IMR-90 (cell line): ENCODE measurements around the gene NAALAD2. TPM values are rescaled to one million over a fixed set of nuclear protein-coding genes. Genes with fewer than 3 reads are reported as not detected.

Source experiments
- ATAC-seq: fragments of 200-7000 bp; cut with Tn5 transposase; 2 replicates; pipeline ENCODE4 v1.9.1; 2020; ENCODE audit warnings: low read depth, mild to moderate bottlenecking, moderate library complexity
- BruUV-seq: library from RNA; stranded (reverse); fragments of 400-500 nt; replicated peaks from 2 replicates; lab custom pipeline; 2021; lab: Mats Ljungman, UMichigan
- CTCF ChIA-PET: fragments of 300-600 bp; formaldehyde crosslinking; extraction: SDS; loops from one replicate; lab custom pipeline; 2021; ENCODE audit warnings: antibody characterized with exemption; lab: Yijun Ruan, JAX
- POLR2A ChIA-PET: fragments of 300-600 bp; sonication (Branson Sonifier 250); formaldehyde crosslinking; loops from one replicate; lab custom pipeline; 2022; ENCODE audit warnings: antibody characterized with exemption; ENCODE audit not compliant: unreplicated experiment; lab: Charles Lee
- DNase-seq: peaks from one replicate; pipeline ENCODE4 v3.0.0; 2013
- H2AFZ ChIP-seq: replicated peaks from 2 replicates; pipeline ENCODE3; 2013; ENCODE audit warnings: low read length, mild to moderate bottlenecking; ENCODE audit not compliant: poor library complexity
- H2AK5ac ChIP-seq: 2 replicates; pipeline ENCODE4 v1.6.1; 2013; ENCODE audit warnings: low read depth, low read length, inconsistent platforms
- H2AK9ac ChIP-seq: replicated peaks from 2 replicates; pipeline ENCODE3; 2013; ENCODE audit warnings: mild to moderate bottlenecking, low read depth, low read length, moderate library complexity; ENCODE audit not compliant: poor library complexity
- H2BK120ac ChIP-seq: 2 replicates; pipeline ENCODE4 v1.6.1; 2013; ENCODE audit warnings: low read depth, low read length, inconsistent platforms
- H2BK15ac ChIP-seq: 3 replicates; pipeline ENCODE4 v1.6.1; 2013; ENCODE audit warnings: low read depth, low read length, inconsistent platforms
- H2BK20ac ChIP-seq: 2 replicates; pipeline ENCODE4 v1.6.1; 2013; ENCODE audit warnings: low read depth, mild to moderate bottlenecking, inconsistent platforms, low read length, moderate library complexity
- H2BK5ac ChIP-seq: 2 replicates; pipeline ENCODE4 v1.6.1; 2013; ENCODE audit warnings: mild to moderate bottlenecking, low read depth, low read length, inconsistent platforms; ENCODE audit not compliant: poor library complexity, severe bottlenecking
- H3K14ac ChIP-seq: replicated peaks from 2 replicates; pipeline ENCODE4 v1.6.1; 2013; ENCODE audit warnings: low read depth, low read length, inconsistent platforms
- H3K18ac ChIP-seq: 2 replicates; pipeline ENCODE4 v1.6.1; 2013; ENCODE audit warnings: low read depth, low read length, control low read depth
- H3K23ac ChIP-seq: 2 replicates; pipeline ENCODE4 v1.6.1; 2013; ENCODE audit warnings: low read depth, low read length, inconsistent platforms
- H3K27ac ChIP-seq: 2 replicates; pipeline ENCODE4 v1.5.1; 2013; ENCODE audit warnings: mild to moderate bottlenecking, control low read depth, low read length; ENCODE audit not compliant: insufficient read depth
- H3K27me3 ChIP-seq: 2 replicates; pipeline ENCODE4 v1.6.1; 2013; ENCODE audit warnings: low read length; ENCODE audit not compliant: control insufficient read depth, insufficient read depth
- H3K36me3 ChIP-seq: 2 replicates; pipeline ENCODE4 v1.6.1; 2013; ENCODE audit warnings: low read length, mixed read lengths; ENCODE audit not compliant: control insufficient read depth, insufficient read depth
- H3K4ac ChIP-seq: 2 replicates; pipeline ENCODE4 v1.6.1; 2013; ENCODE audit warnings: low read depth, low read length, inconsistent platforms
- H3K4me1 ChIP-seq: 2 replicates; pipeline ENCODE4 v1.6.1; 2013; ENCODE audit warnings: low read length, mixed read lengths; ENCODE audit not compliant: control insufficient read depth, insufficient read depth
- H3K4me2 ChIP-seq: 2 replicates; pipeline ENCODE4 v1.6.1; 2013; ENCODE audit warnings: low read depth, mild to moderate bottlenecking, control low read depth, low read length, moderate library complexity
- H3K4me3 ChIP-seq: 2 replicates; pipeline ENCODE4 v1.5.1; 2013; ENCODE audit warnings: low read depth, mild to moderate bottlenecking, control low read depth, low read length, moderate library complexity; ENCODE audit not compliant: insufficient read depth
- H3K56ac ChIP-seq: 2 replicates; pipeline ENCODE4 v1.6.1; 2013; ENCODE audit warnings: low read length, inconsistent platforms; ENCODE audit not compliant: insufficient read depth; ENCODE audit errors: extremely low read depth
- H3K79me1 ChIP-seq, 2 experiments: 2 replicates each; pipeline ENCODE4 v1.6.1; 2013; ENCODE audit warnings: low read length in 2 of 2, inconsistent platforms in 1 of 2, low read depth in 1 of 2
- H3K9ac ChIP-seq: 2 replicates; pipeline ENCODE4 v1.6.1; 2013; ENCODE audit warnings: low read depth, low read length, control low read depth
- H3K9me1 ChIP-seq: 2 replicates; pipeline ENCODE4 v1.6.1; 2013; ENCODE audit warnings: low read length, inconsistent platforms; ENCODE audit not compliant: insufficient read depth
- H3K9me3 ChIP-seq: 2 replicates; pipeline ENCODE4 v1.6.1; 2013; ENCODE audit warnings: low read length; ENCODE audit not compliant: control insufficient read depth, insufficient read depth
- H4K20me1 ChIP-seq: 2 replicates; pipeline ENCODE4 v1.6.1; 2013; ENCODE audit warnings: low read length, inconsistent platforms; ENCODE audit not compliant: insufficient read depth
- H4K5ac ChIP-seq: 2 replicates; pipeline ENCODE4 v1.6.1; 2013; ENCODE audit warnings: mild to moderate bottlenecking, low read depth, low read length, control low read depth
- H4K8ac ChIP-seq, 2 experiments: 2 replicates each; pipeline ENCODE4 v1.6.1; 2013; ENCODE audit warnings: low read depth in 2 of 2, low read length in 2 of 2, control low read depth in 1 of 2, inconsistent platforms in 1 of 2
- H4K91ac ChIP-seq: 2 replicates; pipeline ENCODE4 v1.6.1; 2013; ENCODE audit warnings: low read depth, low read length, inconsistent platforms; ENCODE audit not compliant: insufficient read depth
- BHLHE40 ChIP-seq: fragments of 150-350 bp; IDR thresholded peaks from 2 replicates; pipeline ENCODE4 v1.6.1; 2016; ENCODE audit warnings: mild to moderate bottlenecking, low read depth, low read length
- CEBPB ChIP-seq: IDR thresholded peaks from 2 replicates; pipeline ENCODE4 v1.6.1; 2012; ENCODE audit warnings: low read depth, low read length, improper control_type of control experiment
- CHD1 ChIP-seq: IDR thresholded peaks from 2 replicates; pipeline ENCODE4 v1.6.1; 2012; ENCODE audit warnings: low read depth, low read length, improper control_type of control experiment
- FOS ChIP-seq: fragments of 150-350 bp; IDR thresholded peaks from 2 replicates; pipeline ENCODE4 v1.6.1; 2016; ENCODE audit warnings: low read depth, low read length
- MAFK ChIP-seq: IDR thresholded peaks from 2 replicates; pipeline ENCODE4 v1.6.1; 2012; ENCODE audit warnings: low read depth, low read length, improper control_type of control experiment
- MAZ ChIP-seq: IDR thresholded peaks from 2 replicates; pipeline ENCODE4 v1.6.1; 2012; ENCODE audit warnings: low read depth, mild to moderate bottlenecking, low read length, improper control_type of control experiment, moderate library complexity, borderline replicate concordance
- MXI1 ChIP-seq: IDR thresholded peaks from 2 replicates; pipeline ENCODE4 v1.6.1; 2012; ENCODE audit warnings: low read depth, mild to moderate bottlenecking, low read length, moderate library complexity, borderline replicate concordance
- NFE2L2 ChIP-seq: fragments of 150-350 bp; IDR thresholded peaks from 2 replicates; pipeline ENCODE4 v1.6.1; 2016; ENCODE audit warnings: low read depth, mild to moderate bottlenecking, low read length
- POLR2A ChIP-seq: IDR thresholded peaks from 2 replicates; pipeline ENCODE4 v1.6.1; 2012; ENCODE audit warnings: mild to moderate bottlenecking, low read depth, low read length
- RAD21 ChIP-seq: IDR thresholded peaks from 2 replicates; pipeline ENCODE4 v1.6.1; 2012; ENCODE audit warnings: low read length, improper control_type of control experiment
- RCOR1 ChIP-seq: IDR thresholded peaks from 2 replicates; pipeline ENCODE4 v1.6.1; 2012; ENCODE audit warnings: mild to moderate bottlenecking, low read length, improper control_type of control experiment; ENCODE audit not compliant: insufficient replicate concordance
- RFX5 ChIP-seq: IDR thresholded peaks from 2 replicates; pipeline ENCODE4 v1.8.0; 2012; ENCODE audit warnings: low read depth, mild to moderate bottlenecking, low read length, moderate library complexity
- SMC3 ChIP-seq: fragments of 150-350 bp; IDR thresholded peaks from 2 replicates; pipeline ENCODE4 v1.6.1; 2016; ENCODE audit warnings: low read depth, mild to moderate bottlenecking, antibody characterized with exemption, low read length, moderate library complexity
- WGBS, 2 experiments: methylation state at CpG; one replicate each; pipeline versions ENCODE4 v1.1.5 to v1.1.7; 2013; ENCODE audit warnings: missing lambda C conversion rate in 2 of 2; ENCODE audit not compliant: insufficient read length in 1 of 2; ENCODE audit errors: extremely low coverage in 2 of 2; 5-methylcytosine and 5-hydroxymethylcytosine counted together
- dilution Hi-C: fragments of 300-500 bp; cut with HindIII; formaldehyde crosslinking; loops from one replicate; pipeline ENCODE4 v1.14.3; 2018; ENCODE audit warnings: low sequenced_read_pairs; ENCODE audit not compliant: unreplicated experiment
- in situ Hi-C: fragments of 300-500 bp; cut with MboI; formaldehyde crosslinking; loops from 3 replicates; pipeline ENCODE4 v1.14.3; 2019; ENCODE audit warnings: low sequenced_read_pairs, inconsistent platforms, mixed read lengths
- intact Hi-C: fragments of 100-400 bp; cut with micrococcal nuclease; formaldehyde crosslinking; loops from 2 replicates; pipeline ENCODE4 v1.10.0; 2022
- polyA plus RNA-seq, 3 experiments: library from polyadenylated mRNA; depleted of rRNA; stranded (reverse); fragments of >200 nt; gene quantifications; 2 replicates each; pipeline ENCODE4 v1.2.3, GENCODE V29; 2012; ENCODE audit warnings: low replicate concordance in 1 of 3
- total RNA-seq: library from RNA; depleted of rRNA; stranded (reverse); fragments of >200 nt; gene quantifications from 2 replicates; pipeline ENCODE4 v1.2.3, GENCODE V29; 2012
- TF ChIP-seq, protein P1 (sequence below): fragments of 150-350 bp; IDR thresholded peaks from 2 replicates; pipeline ENCODE4 v1.6.1; 2017; ENCODE audit warnings: mild to moderate bottlenecking, antibody characterized with exemption, low read length, low read depth
- TF ChIP-seq, protein P2 (sequence below): conservative IDR thresholded peaks from 2 replicates; pipeline ENCODE4 v1.5.1; 2012; ENCODE audit warnings: mild to moderate bottlenecking, low read depth, low read length, improper control_type of control experiment
- TF ChIP-seq, protein P3 (sequence below): fragments of 150-350 bp; IDR thresholded peaks from 2 replicates; pipeline ENCODE4 v1.6.1; 2016; ENCODE audit warnings: low read depth, mild to moderate bottlenecking, low read length, moderate library complexity, borderline replicate concordance

NAALAD2 gene
- total and polyA plus RNA-seq, 2 of the 4 experiments (the other 2 are of a cell fraction): under 0.01 to 0.09 TPM

DNA sequence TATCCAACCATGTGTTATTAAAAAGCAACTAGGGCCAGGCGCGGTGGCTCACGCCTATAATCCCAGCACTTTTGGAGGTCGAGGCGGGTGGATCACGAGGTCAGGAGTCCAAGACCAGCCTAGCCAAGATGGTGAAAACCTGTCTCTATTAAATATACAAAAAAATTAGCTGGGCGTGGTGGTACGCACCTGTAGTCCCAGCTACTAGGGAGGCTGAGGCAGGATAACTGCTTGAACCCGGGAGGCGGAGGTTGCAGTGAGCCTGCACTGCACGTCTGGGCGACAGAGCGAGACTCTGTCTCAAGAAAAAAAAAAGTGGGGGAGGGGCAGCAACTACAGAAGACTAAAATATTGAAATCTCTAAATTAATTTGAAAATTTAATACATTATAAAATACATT, 69.9 kb downstream of the NAALAD2 start:
- Histone ChIP-seq H4K20me1 (no peaks in the 10 kb centered on the region), H3K9me3 (no peaks in the 10 kb centered on the region), H2BK120ac (no peak overlapping the region), H3K4me1 (no peaks in the 10 kb centered on the region), H2AFZ (no peak overlapping the region), H3K18ac (no peak overlapping the region), H2BK20ac (no peak overlapping the region), H3K56ac (no peak overlapping the region), H3K4ac (no peak overlapping the region), H4K5ac (no peak overlapping the region), H3K4me3 (no peak overlapping the region), H4K91ac (no peak overlapping the region), H2AK5ac (no peak overlapping the region), H3K9me1 (no peaks in the 10 kb centered on the region), H3K27me3 (no peaks in the 10 kb centered on the region), H3K23ac (no peak overlapping the region), H3K27ac (no peak overlapping the region), H3K79me1 (no peaks in the 10 kb centered on the region; a peak in 1 of 4 replicates), H3K9ac (no peak overlapping the region), H3K36me3 (peaks cover 10% of the 10 kb centered on the region), H2BK5ac (no peak overlapping the region), H3K4me2 (no peak overlapping the region), H4K8ac (no peak overlapping the region), H2AK9ac (no peak overlapping the region), H2BK15ac (no peak overlapping the region), H3K14ac (no peak overlapping the region)
- ATAC-seq (no peak), DNase-seq (no peak)
- TF ChIP-seq RAD21 (no peak), MXI1 (no peak), RCOR1 (no peak), MAFK (no peak), NFE2L2 (no peak), CHD1 (no peak), POLR2A (no peak), CEBPB (no peak), FOS (no peak), SMC3 (no peak), RFX5 (no peak), BHLHE40 (no peak), MAZ (no peak)
- TF ChIP-seq, protein P1, sequence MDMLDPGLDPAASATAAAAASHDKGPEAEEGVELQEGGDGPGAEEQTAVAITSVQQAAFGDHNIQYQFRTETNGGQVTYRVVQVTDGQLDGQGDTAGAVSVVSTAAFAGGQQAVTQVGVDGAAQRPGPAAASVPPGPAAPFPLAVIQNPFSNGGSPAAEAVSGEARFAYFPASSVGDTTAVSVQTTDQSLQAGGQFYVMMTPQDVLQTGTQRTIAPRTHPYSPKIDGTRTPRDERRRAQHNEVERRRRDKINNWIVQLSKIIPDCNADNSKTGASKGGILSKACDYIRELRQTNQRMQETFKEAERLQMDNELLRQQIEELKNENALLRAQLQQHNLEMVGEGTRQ: no peak
- TF ChIP-seq, protein P2, sequence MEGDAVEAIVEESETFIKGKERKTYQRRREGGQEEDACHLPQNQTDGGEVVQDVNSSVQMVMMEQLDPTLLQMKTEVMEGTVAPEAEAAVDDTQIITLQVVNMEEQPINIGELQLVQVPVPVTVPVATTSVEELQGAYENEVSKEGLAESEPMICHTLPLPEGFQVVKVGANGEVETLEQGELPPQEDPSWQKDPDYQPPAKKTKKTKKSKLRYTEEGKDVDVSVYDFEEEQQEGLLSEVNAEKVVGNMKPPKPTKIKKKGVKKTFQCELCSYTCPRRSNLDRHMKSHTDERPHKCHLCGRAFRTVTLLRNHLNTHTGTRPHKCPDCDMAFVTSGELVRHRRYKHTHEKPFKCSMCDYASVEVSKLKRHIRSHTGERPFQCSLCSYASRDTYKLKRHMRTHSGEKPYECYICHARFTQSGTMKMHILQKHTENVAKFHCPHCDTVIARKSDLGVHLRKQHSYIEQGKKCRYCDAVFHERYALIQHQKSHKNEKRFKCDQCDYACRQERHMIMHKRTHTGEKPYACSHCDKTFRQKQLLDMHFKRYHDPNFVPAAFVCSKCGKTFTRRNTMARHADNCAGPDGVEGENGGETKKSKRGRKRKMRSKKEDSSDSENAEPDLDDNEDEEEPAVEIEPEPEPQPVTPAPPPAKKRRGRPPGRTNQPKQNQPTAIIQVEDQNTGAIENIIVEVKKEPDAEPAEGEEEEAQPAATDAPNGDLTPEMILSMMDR: no peak
- TF ChIP-seq, protein P3, sequence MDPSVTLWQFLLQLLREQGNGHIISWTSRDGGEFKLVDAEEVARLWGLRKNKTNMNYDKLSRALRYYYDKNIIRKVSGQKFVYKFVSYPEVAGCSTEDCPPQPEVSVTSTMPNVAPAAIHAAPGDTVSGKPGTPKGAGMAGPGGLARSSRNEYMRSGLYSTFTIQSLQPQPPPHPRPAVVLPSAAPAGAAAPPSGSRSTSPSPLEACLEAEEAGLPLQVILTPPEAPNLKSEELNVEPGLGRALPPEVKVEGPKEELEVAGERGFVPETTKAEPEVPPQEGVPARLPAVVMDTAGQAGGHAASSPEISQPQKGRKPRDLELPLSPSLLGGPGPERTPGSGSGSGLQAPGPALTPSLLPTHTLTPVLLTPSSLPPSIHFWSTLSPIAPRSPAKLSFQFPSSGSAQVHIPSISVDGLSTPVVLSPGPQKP: no peak
- no TSS peak for BruUV-seq
- WGBS, 2 experiments: no CpG with 5 or more reads among the region's 13 CpGs
- in situ Hi-C loops: no loop called here
- ChIA-PET CTCF (interaction anchor here (0.7 to 1.5 kb wide), 5 partner anchors 10 to 29 kb away, joined by 3 to 8 read pairs (median 4); no protein-coding TSS in a partner anchor), POLR2A (no interaction called here)
- dilution Hi-C loops: no loop called here
- intact Hi-C loops: no loop called here
